ENCODE data around the gene IL1B.

IL1B gene

DNA sequence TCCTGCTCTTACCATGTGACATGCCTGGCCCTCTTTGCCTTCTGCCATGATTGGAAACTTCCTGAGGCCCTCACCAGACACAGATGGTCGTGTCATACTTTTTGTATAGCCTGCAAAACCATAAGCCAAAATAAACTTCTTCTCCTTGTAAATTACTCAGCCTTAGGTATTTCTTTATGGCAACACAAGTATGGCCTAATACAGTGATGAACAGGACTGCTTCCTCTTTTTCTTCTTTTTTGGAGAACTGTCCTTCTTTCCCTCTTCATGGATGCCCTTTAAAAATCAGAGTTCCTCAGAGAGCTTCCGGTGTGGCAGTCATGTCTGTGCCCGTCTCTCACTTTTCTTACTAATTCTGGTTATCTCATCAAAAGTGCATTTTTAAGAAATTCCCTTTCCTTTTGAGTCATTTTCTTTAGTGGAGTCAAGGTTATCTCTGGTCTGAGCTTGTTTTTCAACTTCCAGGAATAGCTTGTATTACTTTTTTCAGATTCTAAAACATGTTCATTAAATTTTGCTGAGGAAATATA is 43.1 kb downstream of the IL1B start:
- no peak for TF ChIP-seq GATA3 (IDR thresholded peaks at IDR 0.05; ENCODE audit: low read depth, low read length)
- TF ChIP-seq GATA2 (IDR thresholded peaks at IDR 0.05; ENCODE audit: low read depth, low read length): no peak

DNA sequence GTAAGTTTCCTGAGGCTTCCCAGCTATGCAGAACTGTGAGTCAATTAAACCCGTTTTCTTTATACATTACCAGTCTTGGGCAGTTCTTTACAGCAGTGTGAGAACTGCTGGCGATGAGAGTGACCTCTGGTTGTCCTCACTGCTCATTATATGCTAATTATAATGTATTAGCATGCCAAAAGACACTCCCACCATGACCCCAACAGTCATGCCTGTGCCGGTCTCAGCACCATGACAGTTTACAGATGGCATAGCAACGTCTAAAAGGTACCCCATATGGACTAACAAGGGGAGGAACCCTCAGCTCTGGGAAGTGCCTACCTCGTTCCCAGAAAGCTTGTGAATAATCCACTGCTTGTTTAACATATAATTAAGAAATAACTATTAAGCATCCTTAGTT is 44.2 kb downstream of the IL1B start:
- TF ChIP-seq GATA3 (IDR thresholded peaks at IDR 0.05; ENCODE audit: low read depth, low read length) (no peak), GATA2 (IDR thresholded peaks at IDR 0.05; ENCODE audit: low read depth, low read length) (no peak)

DNA sequence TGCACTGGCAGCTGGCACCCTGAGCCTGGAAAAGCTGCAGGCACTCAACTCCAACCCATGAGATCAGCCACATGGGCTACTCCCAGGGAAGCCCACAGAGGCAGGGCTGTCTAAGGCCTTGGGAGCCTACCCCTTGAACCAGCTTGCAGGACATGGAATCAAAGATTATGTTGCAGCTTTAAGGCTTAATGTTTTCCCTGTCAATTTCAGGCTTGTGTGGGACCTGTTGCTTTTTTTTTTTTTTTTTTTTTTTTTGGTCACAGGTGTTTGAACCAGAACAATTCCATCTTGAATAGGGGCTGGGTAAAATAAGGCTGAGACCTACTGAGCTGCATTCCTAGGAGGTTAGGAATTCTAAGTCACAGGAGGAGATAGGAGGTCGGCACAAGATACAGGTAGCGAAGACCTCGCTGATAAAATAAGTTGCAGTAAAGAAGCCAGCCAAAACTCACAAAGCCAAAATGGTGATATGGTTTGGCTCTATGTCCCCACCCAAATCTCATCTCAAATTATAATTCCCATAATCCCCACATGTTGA is 44.8 kb downstream of the IL1B start:
- TF ChIP-seq GATA3 (IDR thresholded peaks at IDR 0.05; ENCODE audit: low read depth, low read length) (no peak), GATA2 (IDR thresholded peaks at IDR 0.05; ENCODE audit: low read depth, low read length) (no peak)

DNA sequence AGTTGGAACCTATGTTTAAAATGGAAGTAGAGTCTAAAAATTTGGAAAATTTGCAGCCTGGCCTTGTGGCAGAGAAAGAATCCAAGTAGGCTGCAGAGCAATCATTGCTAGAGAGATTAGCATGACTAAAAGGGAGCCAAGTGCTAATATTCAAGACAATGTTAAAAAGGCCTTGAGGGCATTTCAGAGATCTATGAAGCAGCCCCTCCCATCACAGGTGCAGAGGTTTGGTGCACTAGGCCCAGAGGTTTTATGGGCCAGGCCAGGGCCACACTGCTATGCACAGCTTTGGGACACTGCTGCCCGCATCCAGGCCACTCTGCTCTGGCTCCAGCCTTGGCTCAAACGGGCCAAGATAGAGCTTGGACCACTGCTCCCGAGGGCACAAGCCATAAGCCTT is 45.6 kb downstream of the IL1B start:
- TF ChIP-seq GATA2 (IDR thresholded peaks at IDR 0.05; ENCODE audit: low read depth, low read length): no peak
- no peak for TF ChIP-seq GATA3 (IDR thresholded peaks at IDR 0.05; ENCODE audit: low read depth, low read length)

DNA sequence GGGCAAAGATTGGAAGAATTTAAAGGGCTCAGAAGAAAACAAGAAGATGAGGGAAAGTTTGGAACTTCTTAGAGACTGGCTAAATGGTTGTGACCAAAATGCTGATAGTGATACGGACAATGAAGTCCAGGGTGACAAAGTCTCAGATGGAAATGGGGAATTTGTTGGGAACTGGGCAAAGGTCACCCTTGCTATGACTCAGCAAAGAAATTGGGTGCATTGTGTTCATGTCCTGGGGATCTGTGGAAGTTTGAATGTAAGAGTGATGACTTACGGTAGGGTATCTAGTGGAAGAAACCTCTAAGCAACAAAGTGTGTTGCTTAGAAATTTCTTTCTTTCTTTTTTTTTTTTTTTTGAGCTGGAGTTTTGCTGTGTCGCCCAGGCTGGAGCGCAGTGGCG is 46.3 kb downstream of the IL1B start:
- TF ChIP-seq GATA2 (IDR thresholded peaks at IDR 0.05; ENCODE audit: low read depth, low read length): no peak
- no peak for TF ChIP-seq GATA3 (IDR thresholded peaks at IDR 0.05; ENCODE audit: low read depth, low read length)

DNA sequence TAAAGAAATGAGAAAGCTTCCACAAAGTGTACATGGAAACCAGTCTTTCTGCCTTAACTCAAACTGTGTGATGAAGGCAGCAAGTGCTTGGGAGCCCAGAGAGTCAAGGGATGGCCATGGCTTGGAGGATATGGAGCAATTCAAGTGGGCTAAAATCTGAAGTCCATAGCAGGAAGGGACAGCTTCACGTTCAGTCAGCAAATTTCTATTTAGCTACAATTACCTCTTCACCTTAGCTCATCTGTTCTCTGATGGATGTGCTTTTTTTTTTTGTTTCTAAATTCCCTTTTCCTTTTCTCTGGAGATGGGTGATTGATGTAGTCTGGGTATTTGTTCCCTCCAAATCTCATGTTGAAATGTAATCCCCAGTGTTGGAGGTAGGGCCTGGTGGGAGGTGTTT is 47.4 kb downstream of the IL1B start:
- no peak for TF ChIP-seq GATA2 (IDR thresholded peaks at IDR 0.05; ENCODE audit: low read depth, low read length)
- TF ChIP-seq GATA3 (IDR thresholded peaks at IDR 0.05; ENCODE audit: low read depth, low read length): no peak

DNA sequence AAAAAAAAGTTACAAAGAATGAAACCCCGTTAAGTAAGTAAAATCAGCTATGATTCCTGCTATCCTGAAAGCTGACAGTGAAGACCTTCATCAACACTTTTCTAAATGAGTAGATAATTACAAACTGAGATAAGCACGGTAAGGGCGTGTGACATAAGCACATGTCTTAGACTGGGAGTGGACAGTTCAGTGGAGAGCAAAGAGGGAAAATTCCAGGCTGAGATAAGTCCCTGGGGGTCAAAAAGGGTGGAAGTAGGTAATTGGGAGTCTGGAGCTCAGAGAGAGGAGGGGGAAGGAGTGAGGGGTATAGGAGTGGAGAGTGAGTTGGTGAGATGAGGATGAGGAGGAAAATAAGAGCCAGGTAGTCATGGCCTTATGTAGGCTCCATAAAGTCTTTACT is 47.9 kb downstream of the IL1B start:
- TF ChIP-seq GATA2 (IDR thresholded peaks at IDR 0.05; ENCODE audit: low read depth, low read length) (no peak), GATA3 (IDR thresholded peaks at IDR 0.05; ENCODE audit: low read depth, low read length) (no peak)

DNA sequence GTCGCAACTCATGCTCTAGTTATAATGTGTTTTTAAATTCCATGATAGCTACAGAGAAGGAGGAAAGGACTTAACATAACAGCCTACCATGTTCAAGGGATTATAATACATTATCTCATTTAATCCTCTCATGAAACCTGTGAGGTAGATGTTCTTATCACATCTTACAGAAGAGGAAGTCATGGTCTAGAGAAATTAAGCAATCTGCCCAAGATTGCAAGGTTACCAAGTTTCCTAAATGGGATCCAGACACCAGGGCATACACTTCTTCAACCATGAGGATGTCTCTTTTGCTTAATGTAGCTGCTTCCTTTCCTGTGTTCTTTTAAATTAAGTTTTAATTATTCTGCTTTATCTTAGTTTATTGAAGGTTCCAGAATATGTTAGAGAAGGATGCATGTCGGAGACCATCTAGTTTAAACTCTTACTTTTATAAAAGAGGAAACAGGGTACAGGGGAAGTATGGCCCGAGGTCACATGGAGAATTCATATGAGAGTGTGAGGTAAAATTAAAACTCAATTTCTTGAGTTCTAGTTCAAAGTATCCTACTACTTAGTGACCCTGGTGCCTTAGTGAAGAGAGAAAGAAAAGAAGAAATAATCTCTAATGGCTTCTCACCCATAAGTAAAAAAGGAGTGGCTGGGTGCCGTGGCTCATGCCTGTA is 48.7 kb downstream of the IL1B start:
- TF ChIP-seq GATA3 (IDR thresholded peaks at IDR 0.05; ENCODE audit: low read depth, low read length): no peak
- no peak for TF ChIP-seq GATA2 (IDR thresholded peaks at IDR 0.05; ENCODE audit: low read depth, low read length)

DNA sequence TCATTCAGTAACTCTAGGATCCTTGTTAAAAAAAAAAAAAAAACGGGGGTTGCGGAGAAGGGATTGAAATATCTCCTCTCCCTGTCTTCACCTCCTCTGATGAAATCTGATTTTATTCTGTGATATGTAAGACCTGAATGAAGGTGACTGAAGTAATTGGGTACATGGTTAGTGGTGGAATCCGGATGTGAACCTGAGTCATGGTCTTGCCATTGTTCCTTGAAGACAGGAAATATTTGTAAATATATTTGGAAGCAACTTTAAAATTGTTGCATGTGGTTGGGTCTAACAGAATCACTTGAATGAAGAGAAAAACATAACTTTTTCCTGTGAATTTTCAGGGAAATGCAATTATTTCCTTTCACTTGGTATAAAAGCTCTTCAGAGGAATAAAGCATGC is 49.3 kb downstream of the IL1B start:
- no peak for TF ChIP-seq GATA2 (IDR thresholded peaks at IDR 0.05; ENCODE audit: low read depth, low read length)
- TF ChIP-seq GATA3 (IDR thresholded peaks at IDR 0.05; ENCODE audit: low read depth, low read length): no peak

DNA sequence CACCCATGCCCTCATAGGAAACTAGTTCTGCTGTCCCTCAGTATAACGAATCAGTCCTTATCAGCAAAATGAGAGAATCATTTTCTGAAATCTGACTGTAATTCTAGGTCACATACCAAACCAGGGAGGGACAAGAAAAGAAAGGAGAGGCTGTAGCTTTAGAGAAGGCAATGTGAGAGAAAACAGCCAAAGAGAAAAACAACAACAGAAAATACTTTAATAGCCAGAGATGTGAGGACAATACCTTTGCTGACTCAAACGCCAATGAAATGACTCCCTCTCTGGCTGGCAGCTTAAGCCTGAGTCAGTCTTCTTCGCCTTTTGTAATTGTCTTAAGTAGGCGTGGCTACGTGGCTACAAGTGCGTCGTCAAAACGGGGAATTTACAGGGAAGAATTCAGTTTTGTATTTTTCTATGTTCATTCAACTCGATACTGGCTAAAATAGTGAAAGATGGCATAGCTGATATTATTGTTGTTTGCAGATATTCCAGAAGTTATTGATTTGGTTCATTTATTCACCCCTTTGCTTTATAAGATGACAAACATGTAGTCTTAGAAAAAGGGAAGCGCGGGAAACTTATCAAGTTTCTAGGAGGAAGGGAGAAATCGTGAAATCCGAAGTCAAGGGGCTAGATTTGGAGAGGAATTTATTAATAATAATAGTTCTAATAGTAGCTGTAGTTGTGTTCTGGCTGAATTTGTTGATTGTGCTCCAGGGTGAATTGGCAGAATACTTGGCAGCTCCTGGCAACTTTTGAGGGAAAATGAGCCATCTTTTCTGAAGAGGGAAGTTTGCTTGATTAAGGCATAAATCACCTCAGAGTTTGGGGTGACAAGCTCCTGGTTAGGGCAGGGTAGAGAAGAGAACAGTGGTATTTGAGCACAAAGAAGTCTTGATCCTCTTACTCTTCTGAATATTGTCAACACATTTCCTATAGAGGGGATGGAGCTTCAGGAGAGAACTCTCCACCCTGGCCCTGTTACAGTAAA is 52.1 kb downstream of the IL1B start, which contains the start of gene IL1A:
Gene IL1A, minus strand, starts transcription at position 295 of the 991 bp plus-strand sequence. CDS start 723 bp downstream, outside the sequence.
- TF ChIP-seq GATA3 (IDR thresholded peaks at IDR 0.05; ENCODE audit: low read depth, low read length): no peak
- TF ChIP-seq GATA2 (IDR thresholded peaks at IDR 0.05; ENCODE audit: low read depth, low read length): no peak

DNA sequence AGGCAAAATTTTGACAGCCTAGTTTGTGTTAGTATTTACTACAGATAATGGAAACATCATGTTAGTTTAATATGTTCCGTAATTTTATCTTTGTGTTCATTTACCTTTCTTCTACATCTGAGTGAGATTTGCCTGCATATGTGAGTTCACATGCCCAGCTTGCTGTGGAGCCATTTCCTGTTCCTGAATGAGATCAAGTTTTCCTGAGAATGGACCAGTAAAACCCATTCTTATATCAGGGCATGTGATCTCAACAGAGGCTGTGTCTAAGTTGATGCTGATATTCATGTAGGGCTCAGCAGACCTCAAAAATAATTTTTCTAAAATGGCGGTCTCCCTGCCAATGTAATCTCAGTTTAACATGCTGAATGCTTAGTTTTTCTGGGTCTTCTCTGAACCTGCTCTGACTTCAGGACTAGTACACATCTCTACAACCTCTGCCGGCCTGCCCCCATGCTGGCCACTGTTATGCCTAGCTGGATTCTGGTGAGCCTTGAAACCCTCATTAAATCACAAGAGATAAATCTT is 53.3 kb downstream of the IL1B start:
- TF ChIP-seq GATA2 (IDR thresholded peaks at IDR 0.05; ENCODE audit: low read depth, low read length) (no peak), GATA3 (IDR thresholded peaks at IDR 0.05; ENCODE audit: low read depth, low read length) (no peak)

DNA sequence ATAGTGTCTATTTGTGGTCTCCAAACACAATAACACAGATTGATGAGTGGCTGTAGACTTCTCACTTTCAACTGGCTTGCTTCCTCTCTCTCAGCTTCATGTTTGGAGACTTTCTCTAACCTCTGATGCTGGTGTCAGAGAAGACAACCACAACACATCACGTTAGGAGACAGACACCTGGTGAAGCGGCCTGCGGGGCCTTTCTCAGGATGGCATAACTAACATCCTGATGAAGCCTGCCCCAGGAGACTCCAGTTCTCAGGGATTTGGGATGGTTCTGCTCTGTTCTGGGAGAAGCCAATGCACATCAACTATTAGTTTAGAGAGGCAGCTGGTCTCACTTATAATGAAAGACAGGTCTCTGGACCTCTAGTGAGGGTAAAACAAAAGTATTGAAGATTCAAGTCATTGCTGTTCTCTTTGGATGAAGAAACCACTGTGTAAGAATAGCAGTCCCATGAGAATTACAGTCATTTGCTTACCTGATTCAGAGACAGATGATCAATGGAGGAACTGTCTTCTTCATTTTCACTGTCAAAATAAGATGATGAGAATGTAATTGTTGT is 54.3 kb downstream of the IL1B start:
- TF ChIP-seq GATA3 (IDR thresholded peaks at IDR 0.05; ENCODE audit: low read depth, low read length): no peak
- no peak for TF ChIP-seq GATA2 (IDR thresholded peaks at IDR 0.05; ENCODE audit: low read depth, low read length)

All from SH-SY5Y (cell line).